ENCODE measurements around the gene UNC5C. TPM values are rescaled to one million over a fixed set of nuclear protein-coding genes. Genes with fewer than 3 reads are reported as not detected.

The UNC5C gene
- under 0.01 TPM in 1 of 2 replicates, not detected in the other for total RNA-seq (2012; rRNA removed)

DNA sequence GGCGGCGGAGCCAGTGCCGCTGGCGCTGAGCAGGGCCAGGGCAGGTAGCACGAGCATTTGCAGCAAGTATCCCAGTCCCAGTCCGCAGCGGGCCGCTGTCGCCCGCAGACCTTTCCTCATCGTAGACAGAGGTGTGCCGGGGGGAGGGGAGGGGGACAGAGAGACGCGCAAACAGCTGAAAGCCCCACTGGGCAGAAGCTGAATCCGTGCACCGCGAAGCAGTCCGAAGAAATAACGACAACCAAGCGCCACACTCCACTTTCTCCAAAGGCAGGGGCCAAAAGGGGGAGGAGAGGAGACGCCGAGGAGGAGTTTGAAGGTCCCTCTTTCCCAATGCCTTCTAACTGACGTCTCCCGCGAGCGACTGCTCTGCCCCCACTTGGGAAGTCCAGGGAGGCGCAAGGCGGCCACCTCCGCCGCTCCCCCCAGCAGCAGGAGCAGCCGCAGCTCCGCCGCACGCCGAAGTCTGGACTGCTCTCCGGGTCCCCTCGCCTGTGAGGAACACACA is at the start of gene UNC5C:
Gene UNC5C (minus strand): TSS at position 236 of the 508 bp plus-strand sequence.
- Histone ChIP-seq H3K9me3 (replicated peaks; ENCODE audit: low read length) (no peaks in the 10 kb centered on the region), H3K27me3 (ENCODE audit: control insufficient read depth, insufficient read depth, low read length) (peaks cover 92% of the 10 kb centered on the region), H3K36me3 (ENCODE audit: insufficient read depth, low read length) (no peaks in the 10 kb centered on the region), H3K4me3 (ENCODE audit: low read length) (peak within 1 kb of the TSS; percentile 76), H3K9ac (ENCODE audit: low read depth, low read length) (peak within 1 kb of the TSS; percentile 32), H3K4me1 (ENCODE audit: control insufficient read depth, insufficient read depth, low read length) (peaks cover 26% of the 10 kb centered on the region), H3K4me2 (ENCODE audit: low read length) (peak within 1 kb of the TSS; percentile 97)

- H3K9ac ChIP-seq (ENCODE audit: low read depth, low read length) = no peak overlapping the region
- no peaks in the 10 kb centered on the region for H3K9me3 ChIP-seq (replicated peaks; ENCODE audit: low read length)
- no peaks in the 10 kb centered on the region for H3K4me1 ChIP-seq (ENCODE audit: control insufficient read depth, insufficient read depth, low read length)
- no peaks in the 10 kb centered on the region for H3K36me3 ChIP-seq (ENCODE audit: insufficient read depth, low read length)
- H3K27me3 ChIP-seq (ENCODE audit: control insufficient read depth, insufficient read depth, low read length) = no peaks in the 10 kb centered on the region
- no peak overlapping the region for H3K4me2 ChIP-seq (ENCODE audit: low read length)
- no peak overlapping the region for H3K4me3 ChIP-seq (ENCODE audit: low read length)
These were observed 47.9 kb upstream of the UNC5C start for GRCh38 chr4:95596676-95597075.

DNA sequence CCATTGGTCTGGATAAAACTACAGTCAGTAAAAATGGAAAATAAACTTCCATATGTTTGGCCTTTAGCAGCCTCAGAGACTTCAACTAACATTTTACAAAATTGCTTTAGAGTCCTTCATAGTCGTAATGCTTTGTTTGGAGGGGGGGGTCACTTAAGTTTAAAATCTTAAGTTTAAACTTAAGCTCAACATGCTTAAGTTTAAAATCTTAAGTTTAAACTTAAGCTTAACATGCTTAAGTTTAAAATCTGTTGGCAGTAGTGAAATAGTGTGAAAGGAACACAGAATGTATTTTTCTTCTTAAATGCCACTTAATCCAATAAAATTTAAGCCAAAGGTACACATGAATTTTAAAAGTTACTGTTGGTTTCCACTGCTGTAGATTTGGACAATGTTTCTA is 45.9 kb upstream of the UNC5C start:
- Histone ChIP-seq H3K9me3 (replicated peaks; ENCODE audit: low read length) (no peaks in the 10 kb centered on the region), H3K36me3 (ENCODE audit: insufficient read depth, low read length) (no peaks in the 10 kb centered on the region), H3K4me3 (ENCODE audit: low read length) (no peak overlapping the region), H3K9ac (ENCODE audit: low read depth, low read length) (no peak overlapping the region), H3K4me1 (ENCODE audit: control insufficient read depth, insufficient read depth, low read length) (no peaks in the 10 kb centered on the region), H3K27me3 (ENCODE audit: control insufficient read depth, insufficient read depth, low read length) (no peaks in the 10 kb centered on the region), H3K4me2 (ENCODE audit: low read length) (no peak overlapping the region)

GRCh38 chr4:95594013-95594412 is 45.2 kb upstream of the UNC5C start:
- no peak overlapping the region for H3K9ac ChIP-seq (ENCODE audit: low read depth, low read length)
- no peak overlapping the region for H3K4me3 ChIP-seq (ENCODE audit: low read length)
- H3K36me3 ChIP-seq (ENCODE audit: insufficient read depth, low read length) = no peaks in the 10 kb centered on the region
- H3K9me3 ChIP-seq (replicated peaks; ENCODE audit: low read length) = no peaks in the 10 kb centered on the region
- H3K27me3 ChIP-seq (ENCODE audit: control insufficient read depth, insufficient read depth, low read length) = no peaks in the 10 kb centered on the region
- no peak overlapping the region for H3K4me2 ChIP-seq (ENCODE audit: low read length)
- H3K4me1 ChIP-seq (ENCODE audit: control insufficient read depth, insufficient read depth, low read length) = no peaks in the 10 kb centered on the region

DNA sequence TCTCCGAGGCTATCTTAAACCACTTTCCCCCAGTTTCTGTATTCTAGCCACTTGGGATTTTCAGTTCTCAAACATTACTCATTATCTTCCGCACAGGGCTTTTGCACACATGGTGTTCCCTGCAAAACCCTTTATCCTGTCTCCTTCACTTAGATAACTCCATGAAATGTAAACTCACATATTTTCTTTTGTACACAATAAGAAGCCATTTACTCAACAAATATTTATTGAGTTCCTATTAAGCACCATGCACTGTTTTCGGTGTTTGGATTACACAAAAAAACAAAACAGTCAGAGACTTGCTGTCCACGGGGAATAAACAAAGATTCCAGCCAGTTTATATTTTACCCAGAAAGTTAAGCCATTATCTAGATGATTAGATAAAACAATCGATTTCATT is 42.5 kb upstream of the UNC5C start:
- no peaks in the 10 kb centered on the region for H3K36me3 ChIP-seq (ENCODE audit: insufficient read depth, low read length)
- no peaks in the 10 kb centered on the region for H3K4me1 ChIP-seq (ENCODE audit: control insufficient read depth, insufficient read depth, low read length)
- H3K9me3 ChIP-seq (replicated peaks; ENCODE audit: low read length) = no peaks in the 10 kb centered on the region
- no peak overlapping the region for H3K9ac ChIP-seq (ENCODE audit: low read depth, low read length)
- H3K4me3 ChIP-seq (ENCODE audit: low read length) = no peak overlapping the region
- H3K4me2 ChIP-seq (ENCODE audit: low read length) = no peak overlapping the region
- peaks cover 6% of the 10 kb centered on the region for H3K27me3 ChIP-seq (ENCODE audit: control insufficient read depth, insufficient read depth, low read length)

- Histone ChIP-seq H3K4me1 (ENCODE audit: control insufficient read depth, insufficient read depth, low read length) (no peaks in the 10 kb centered on the region), H3K9ac (ENCODE audit: low read depth, low read length) (no peak overlapping the region), H3K36me3 (ENCODE audit: insufficient read depth, low read length) (no peaks in the 10 kb centered on the region), H3K4me3 (ENCODE audit: low read length) (no peak overlapping the region), H3K4me2 (ENCODE audit: low read length) (no peak overlapping the region), H3K9me3 (replicated peaks; ENCODE audit: low read length) (no peaks in the 10 kb centered on the region), H3K27me3 (ENCODE audit: control insufficient read depth, insufficient read depth, low read length) (peaks cover 6% of the 10 kb centered on the region)
These were observed 41.8 kb upstream of the UNC5C start for GRCh38 chr4:95590615-95591014.

- Histone ChIP-seq H3K36me3 (ENCODE audit: insufficient read depth, low read length) (no peaks in the 10 kb centered on the region), H3K4me2 (ENCODE audit: low read length) (no peak overlapping the region), H3K9me3 (replicated peaks; ENCODE audit: low read length) (no peaks in the 10 kb centered on the region), H3K9ac (ENCODE audit: low read depth, low read length) (no peak overlapping the region), H3K4me1 (ENCODE audit: control insufficient read depth, insufficient read depth, low read length) (no peaks in the 10 kb centered on the region), H3K27me3 (ENCODE audit: control insufficient read depth, insufficient read depth, low read length) (peaks cover 6% of the 10 kb centered on the region), H3K4me3 (ENCODE audit: low read length) (no peak overlapping the region)
These were observed 36.4 kb upstream of the UNC5C start for GRCh38 chr4:95585016-95585695.

DNA sequence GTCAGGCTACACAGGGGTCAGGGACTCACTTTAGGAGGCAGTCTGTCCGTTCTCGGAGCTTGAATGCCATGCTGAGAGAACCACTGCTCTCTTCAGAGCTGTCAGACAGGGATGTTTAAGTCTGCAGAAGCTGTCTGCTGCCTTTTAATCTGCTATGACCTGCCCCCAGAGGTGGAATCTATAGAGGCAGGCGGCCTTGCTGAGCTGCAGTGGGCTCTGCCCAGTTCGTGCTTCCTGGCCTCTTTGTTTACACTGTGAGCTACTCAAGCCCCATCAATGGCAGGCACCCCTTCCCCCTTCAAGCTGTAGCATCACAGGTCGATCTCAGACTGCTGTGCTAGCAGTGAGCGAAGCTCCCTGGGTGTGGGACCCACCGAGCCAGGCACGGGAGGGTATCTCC is 31.5 kb upstream of the UNC5C start:
- Histone ChIP-seq H3K36me3 (ENCODE audit: insufficient read depth, low read length) (no peaks in the 10 kb centered on the region), H3K4me2 (ENCODE audit: low read length) (no peak overlapping the region), H3K4me3 (ENCODE audit: low read length) (no peak overlapping the region)

GRCh38 chr4:95572304-95572991 is 23.7 kb upstream of the UNC5C start:
- Histone ChIP-seq H3K4me2 (ENCODE audit: low read length) (no peak overlapping the region), H3K4me3 (ENCODE audit: low read length) (no peak overlapping the region), H3K27me3 (ENCODE audit: control insufficient read depth, insufficient read depth, low read length) (peaks cover under 1% of the 10 kb centered on the region), H3K36me3 (ENCODE audit: insufficient read depth, low read length) (no peaks in the 10 kb centered on the region), H3K9me3 (replicated peaks; ENCODE audit: low read length) (no peaks in the 10 kb centered on the region), H3K4me1 (ENCODE audit: control insufficient read depth, insufficient read depth, low read length) (no peaks in the 10 kb centered on the region), H3K9ac (ENCODE audit: low read depth, low read length) (no peak overlapping the region)

More for the DNA sequence above, 31.5 kb upstream of the UNC5C start:
- Histone ChIP-seq H3K4me1 (ENCODE audit: control insufficient read depth, insufficient read depth, low read length) (no peaks in the 10 kb centered on the region), H3K27me3 (ENCODE audit: control insufficient read depth, insufficient read depth, low read length) (no peaks in the 10 kb centered on the region), H3K9me3 (replicated peaks; ENCODE audit: low read length) (no peaks in the 10 kb centered on the region), H3K9ac (ENCODE audit: low read depth, low read length) (no peak overlapping the region)

- Histone ChIP-seq H3K4me1 (ENCODE audit: control insufficient read depth, insufficient read depth, low read length) (no peaks in the 10 kb centered on the region), H3K9me3 (replicated peaks; ENCODE audit: low read length) (no peaks in the 10 kb centered on the region), H3K9ac (ENCODE audit: low read depth, low read length) (no peak overlapping the region), H3K27me3 (ENCODE audit: control insufficient read depth, insufficient read depth, low read length) (peaks cover 2% of the 10 kb centered on the region), H3K4me3 (ENCODE audit: low read length) (no peak overlapping the region), H3K4me2 (ENCODE audit: low read length) (no peak overlapping the region), H3K36me3 (ENCODE audit: insufficient read depth, low read length) (no peaks in the 10 kb centered on the region)
These were observed 22.8 kb upstream of the UNC5C start for GRCh38 chr4:95571577-95571976.

DNA sequence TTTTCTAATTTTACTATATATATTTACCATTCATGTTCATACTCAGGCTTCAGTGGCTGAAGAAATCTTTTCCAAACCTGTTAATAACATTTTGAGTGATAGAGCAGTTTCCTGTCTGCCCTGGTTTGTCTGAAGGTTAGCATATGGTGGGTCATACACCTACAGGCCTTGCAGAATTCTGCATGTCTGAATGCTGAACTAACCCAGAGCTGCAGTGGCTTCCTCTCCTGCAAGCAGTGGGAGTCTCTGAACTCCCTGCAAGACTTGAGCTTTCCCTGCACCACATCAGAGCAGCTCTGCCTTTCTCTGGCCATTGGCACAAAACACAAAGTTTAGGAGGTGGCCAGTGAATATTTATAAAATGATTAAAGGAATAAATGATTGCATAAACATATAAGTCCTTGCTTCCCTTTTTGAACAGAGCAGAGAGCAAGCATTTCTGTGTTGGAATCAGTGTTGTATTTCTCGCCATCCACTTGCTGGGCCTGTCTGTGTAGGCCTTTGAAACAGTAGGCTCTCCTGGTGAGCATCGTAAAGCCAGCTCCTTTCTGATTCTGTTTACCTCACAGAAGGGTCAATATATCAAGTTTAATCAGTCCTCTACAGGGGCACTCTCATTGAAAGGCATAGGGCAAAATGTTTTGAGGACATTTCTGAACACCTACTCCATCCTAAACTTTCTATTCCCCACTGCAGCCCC is 15.0 kb upstream of the UNC5C start:
- H3K4me2 ChIP-seq (ENCODE audit: low read length) = no peak overlapping the region
- H3K27me3 ChIP-seq (ENCODE audit: control insufficient read depth, insufficient read depth, low read length) = peaks cover 7% of the 10 kb centered on the region
- no peaks in the 10 kb centered on the region for H3K4me1 ChIP-seq (ENCODE audit: control insufficient read depth, insufficient read depth, low read length)
- no peaks in the 10 kb centered on the region for H3K36me3 ChIP-seq (ENCODE audit: insufficient read depth, low read length)
- no peaks in the 10 kb centered on the region for H3K9me3 ChIP-seq (replicated peaks; ENCODE audit: low read length)
- no peak overlapping the region for H3K9ac ChIP-seq (ENCODE audit: low read depth, low read length)
- no peak overlapping the region for H3K4me3 ChIP-seq (ENCODE audit: low read length)
